SK-N-SH (cell line): ENCODE data around the gene SLC6A11.

Experiments
- RXRA ChIP-seq: IDR thresholded peaks from 2 replicates; pipeline ENCODE4 v1.4.0; 2012; ENCODE audit warnings: low read depth, mild to moderate bottlenecking, borderline replicate concordance
- TF ChIP-seq, protein P1 (sequence below): fragments of 200-600 bp; sonication (generic); IDR thresholded peaks from 2 replicates; pipeline ENCODE4 v1.6.1; 2017; ENCODE audit warnings: antibody characterized with exemption, mild to moderate bottlenecking, moderate library complexity
- TF ChIP-seq, protein P2 (sequence below): IDR thresholded peaks from 2 replicates; pipeline ENCODE4 v1.4.0; 2012; ENCODE audit warnings: low read depth, borderline replicate concordance

DNA sequence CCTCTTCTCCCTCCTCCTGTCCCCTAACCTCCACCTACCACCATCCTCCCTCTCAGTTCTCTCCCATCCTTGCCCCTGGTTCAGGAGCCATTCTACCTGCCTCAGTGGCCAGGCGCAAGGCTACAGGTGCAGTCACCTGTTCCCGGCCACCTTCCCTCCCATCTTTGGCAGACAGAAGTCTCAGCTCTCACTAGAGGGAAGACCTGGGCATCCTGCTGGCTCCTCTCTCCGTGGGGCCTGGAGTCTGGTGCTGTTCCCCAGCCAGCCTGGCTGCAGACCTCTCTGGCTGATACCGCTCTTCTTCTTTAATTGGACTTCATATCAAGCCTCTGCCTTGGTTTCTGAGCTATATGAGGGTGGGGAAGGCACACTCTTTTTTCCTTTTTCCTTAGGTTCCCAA is 123.5 kb downstream of the SLC6A11 start:
- TF ChIP-seq, protein P1, sequence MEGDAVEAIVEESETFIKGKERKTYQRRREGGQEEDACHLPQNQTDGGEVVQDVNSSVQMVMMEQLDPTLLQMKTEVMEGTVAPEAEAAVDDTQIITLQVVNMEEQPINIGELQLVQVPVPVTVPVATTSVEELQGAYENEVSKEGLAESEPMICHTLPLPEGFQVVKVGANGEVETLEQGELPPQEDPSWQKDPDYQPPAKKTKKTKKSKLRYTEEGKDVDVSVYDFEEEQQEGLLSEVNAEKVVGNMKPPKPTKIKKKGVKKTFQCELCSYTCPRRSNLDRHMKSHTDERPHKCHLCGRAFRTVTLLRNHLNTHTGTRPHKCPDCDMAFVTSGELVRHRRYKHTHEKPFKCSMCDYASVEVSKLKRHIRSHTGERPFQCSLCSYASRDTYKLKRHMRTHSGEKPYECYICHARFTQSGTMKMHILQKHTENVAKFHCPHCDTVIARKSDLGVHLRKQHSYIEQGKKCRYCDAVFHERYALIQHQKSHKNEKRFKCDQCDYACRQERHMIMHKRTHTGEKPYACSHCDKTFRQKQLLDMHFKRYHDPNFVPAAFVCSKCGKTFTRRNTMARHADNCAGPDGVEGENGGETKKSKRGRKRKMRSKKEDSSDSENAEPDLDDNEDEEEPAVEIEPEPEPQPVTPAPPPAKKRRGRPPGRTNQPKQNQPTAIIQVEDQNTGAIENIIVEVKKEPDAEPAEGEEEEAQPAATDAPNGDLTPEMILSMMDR, result no peak
- no peak for TF ChIP-seq RXRA
- TF ChIP-seq, protein P2, sequence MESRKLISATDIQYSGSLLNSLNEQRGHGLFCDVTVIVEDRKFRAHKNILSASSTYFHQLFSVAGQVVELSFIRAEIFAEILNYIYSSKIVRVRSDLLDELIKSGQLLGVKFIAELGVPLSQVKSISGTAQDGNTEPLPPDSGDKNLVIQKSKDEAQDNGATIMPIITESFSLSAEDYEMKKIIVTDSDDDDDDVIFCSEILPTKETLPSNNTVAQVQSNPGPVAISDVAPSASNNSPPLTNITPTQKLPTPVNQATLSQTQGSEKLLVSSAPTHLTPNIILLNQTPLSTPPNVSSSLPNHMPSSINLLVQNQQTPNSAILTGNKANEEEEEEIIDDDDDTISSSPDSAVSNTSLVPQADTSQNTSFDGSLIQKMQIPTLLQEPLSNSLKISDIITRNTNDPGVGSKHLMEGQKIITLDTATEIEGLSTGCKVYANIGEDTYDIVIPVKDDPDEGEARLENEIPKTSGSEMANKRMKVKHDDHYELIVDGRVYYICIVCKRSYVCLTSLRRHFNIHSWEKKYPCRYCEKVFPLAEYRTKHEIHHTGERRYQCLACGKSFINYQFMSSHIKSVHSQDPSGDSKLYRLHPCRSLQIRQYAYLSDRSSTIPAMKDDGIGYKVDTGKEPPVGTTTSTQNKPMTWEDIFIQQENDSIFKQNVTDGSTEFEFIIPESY, result no peak
